ENCODE data around the gene REPS1.

The REPS1 gene

DNA sequence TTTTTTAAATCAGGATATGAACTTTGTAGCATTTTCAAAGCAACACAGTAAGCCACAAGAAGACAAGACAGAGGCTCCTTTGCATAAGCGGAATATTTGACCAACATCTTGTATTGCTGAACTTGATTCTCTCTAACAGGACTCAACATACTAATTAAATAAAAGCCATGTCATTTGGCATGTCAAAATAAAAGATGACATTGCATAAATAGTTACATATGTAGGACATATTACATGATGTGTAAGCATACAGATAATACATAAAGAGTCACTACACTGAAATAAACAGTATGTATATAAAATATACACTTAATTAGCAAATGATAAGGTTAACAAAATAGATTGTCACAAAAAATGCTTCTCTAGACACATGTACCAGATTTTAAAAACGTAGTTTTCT, 62.2 kb downstream of the REPS1 start:
- TF ChIP-seq, protein P1, sequence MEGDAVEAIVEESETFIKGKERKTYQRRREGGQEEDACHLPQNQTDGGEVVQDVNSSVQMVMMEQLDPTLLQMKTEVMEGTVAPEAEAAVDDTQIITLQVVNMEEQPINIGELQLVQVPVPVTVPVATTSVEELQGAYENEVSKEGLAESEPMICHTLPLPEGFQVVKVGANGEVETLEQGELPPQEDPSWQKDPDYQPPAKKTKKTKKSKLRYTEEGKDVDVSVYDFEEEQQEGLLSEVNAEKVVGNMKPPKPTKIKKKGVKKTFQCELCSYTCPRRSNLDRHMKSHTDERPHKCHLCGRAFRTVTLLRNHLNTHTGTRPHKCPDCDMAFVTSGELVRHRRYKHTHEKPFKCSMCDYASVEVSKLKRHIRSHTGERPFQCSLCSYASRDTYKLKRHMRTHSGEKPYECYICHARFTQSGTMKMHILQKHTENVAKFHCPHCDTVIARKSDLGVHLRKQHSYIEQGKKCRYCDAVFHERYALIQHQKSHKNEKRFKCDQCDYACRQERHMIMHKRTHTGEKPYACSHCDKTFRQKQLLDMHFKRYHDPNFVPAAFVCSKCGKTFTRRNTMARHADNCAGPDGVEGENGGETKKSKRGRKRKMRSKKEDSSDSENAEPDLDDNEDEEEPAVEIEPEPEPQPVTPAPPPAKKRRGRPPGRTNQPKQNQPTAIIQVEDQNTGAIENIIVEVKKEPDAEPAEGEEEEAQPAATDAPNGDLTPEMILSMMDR (IDR thresholded peaks at IDR 0.05; ENCODE audit: low read depth, low read length): no peak
- H3K4me3 ChIP-seq (ENCODE audit: low read depth, low read length): no peak overlapping the region
- in situ Hi-C loops (cut with HindIII; ENCODE audit: low sequenced_read_pairs): no loop called here
- DNase-seq (ENCODE audit: low read depth, low spot score): no peak

DNA sequence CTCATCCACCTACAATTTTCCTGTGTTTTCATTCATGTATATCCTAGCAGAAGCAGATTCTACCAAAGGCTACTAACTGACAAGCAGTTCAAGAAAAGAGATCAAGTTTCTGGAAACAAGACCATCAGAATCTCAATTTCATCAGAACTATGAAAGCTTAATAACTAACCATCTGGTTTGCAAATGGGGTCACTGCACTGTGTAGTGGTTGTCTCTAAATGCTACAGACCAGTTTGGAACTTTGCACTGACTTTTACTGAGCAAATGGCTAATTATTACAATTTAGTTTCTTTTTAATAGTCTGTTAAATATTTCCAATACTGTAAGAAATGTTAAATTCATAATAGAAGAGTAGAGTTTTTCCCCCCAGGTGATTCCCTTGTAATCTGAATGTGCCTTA, 64.5 kb downstream of the REPS1 start:
- no peak overlapping the region for H3K4me3 ChIP-seq (ENCODE audit: low read depth, low read length)
- in situ Hi-C loops (cut with HindIII; ENCODE audit: low sequenced_read_pairs): no loop called here
- TF ChIP-seq, protein P1 (IDR thresholded peaks at IDR 0.05; ENCODE audit: low read depth, low read length): no peak
- no peak for DNase-seq (ENCODE audit: low read depth, low spot score)

DNA sequence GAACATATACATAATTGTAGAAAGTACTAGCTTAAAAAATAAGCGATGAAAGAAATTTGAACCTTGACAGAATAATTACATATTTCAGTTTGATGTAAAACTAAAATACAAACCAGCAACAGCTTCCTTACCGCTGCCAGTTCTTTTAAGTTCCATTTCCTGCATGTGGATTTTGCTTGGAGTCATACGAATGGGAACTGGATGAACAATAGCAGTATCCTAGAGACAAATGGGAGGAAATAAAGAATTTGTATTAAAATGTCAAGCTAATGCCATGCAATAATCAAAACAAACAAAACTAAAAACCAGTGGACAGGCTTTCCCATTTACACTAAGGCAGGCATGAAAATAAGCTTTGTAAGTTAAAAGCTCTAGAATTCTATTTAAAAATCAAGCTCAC, 67.1 kb downstream of the REPS1 start:
- DNase-seq (ENCODE audit: low read depth, low spot score): no peak
- TF ChIP-seq, protein P1 (IDR thresholded peaks at IDR 0.05; ENCODE audit: low read depth, low read length): no peak
- in situ Hi-C loops (cut with HindIII; ENCODE audit: low sequenced_read_pairs): no loop called here
- H3K4me3 ChIP-seq (ENCODE audit: low read depth, low read length): no peak overlapping the region

DNA sequence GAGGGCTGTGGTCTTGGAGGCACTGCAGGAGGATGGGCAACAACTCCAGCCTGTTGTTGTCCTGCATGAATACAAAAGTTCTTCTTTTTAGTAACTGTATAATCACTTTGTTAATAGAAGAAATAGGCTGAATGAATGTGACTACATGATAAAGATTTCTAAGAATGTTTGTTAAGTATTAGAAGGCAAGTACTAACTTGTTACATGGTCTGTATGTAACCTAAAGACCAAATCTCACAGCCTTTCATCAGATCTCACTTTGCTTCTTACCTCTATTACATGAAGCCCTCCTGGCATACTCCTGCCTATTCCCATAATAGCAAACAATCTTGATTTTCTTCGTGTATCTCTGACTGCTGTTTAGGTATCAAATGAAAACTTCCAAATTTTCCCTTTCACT, 73.4 kb downstream of the REPS1 start:
- no peak for DNase-seq (ENCODE audit: low read depth, low spot score)
- in situ Hi-C loops (cut with HindIII; ENCODE audit: low sequenced_read_pairs): no loop called here
- no peak overlapping the region for H3K4me3 ChIP-seq (ENCODE audit: low read depth, low read length)
- TF ChIP-seq, protein P1 (IDR thresholded peaks at IDR 0.05; ENCODE audit: low read depth, low read length): no peak

DNA sequence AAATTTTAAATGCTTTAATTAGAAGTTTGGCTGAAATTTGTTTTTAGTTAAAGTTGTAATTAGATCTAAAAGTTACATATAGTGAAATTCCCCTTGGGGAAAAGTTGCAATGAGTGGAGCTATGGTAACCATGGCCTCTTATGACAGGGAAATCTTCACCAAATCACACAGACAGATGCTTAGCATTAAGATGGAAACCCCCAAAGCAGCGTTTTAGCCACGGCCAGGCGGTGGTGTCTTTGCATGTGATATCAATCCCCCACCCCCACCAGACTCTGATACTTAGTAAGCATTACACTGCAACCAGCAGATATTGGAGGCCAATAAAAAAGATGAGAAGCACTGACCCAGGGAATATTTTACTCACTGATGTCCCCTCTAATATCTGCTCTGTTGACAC, 75.7 kb downstream of the REPS1 start:
- TF ChIP-seq, protein P1 (IDR thresholded peaks at IDR 0.05; ENCODE audit: low read depth, low read length): no peak
- in situ Hi-C loops (cut with HindIII; ENCODE audit: low sequenced_read_pairs): no loop called here
- H3K4me3 ChIP-seq (ENCODE audit: low read depth, low read length): no peak overlapping the region
- DNase-seq (ENCODE audit: low read depth, low spot score): no peak

DNA sequence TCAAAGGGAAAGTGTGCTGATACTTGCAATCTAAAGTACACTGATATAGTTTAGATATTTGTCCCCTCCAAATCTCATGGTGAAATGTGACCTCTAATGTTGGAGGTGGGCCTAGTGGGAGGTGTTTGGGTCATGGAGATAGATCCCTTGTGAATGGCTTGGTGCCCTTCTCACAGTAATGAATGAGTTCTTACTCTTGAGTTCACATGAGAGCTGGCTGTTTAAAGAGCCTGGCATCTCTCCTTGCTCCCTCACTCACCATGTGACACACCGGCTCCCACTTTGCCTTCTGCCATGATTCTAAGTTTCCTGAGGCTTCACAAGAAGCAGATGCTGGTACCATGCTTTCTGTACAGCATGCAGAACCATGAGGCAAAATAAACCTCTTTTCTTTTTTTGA, 78.1 kb downstream of the REPS1 start:
- TF ChIP-seq, protein P1 (IDR thresholded peaks at IDR 0.05; ENCODE audit: low read depth, low read length): no peak
- DNase-seq (ENCODE audit: low read depth, low spot score): no peak
- in situ Hi-C loops (cut with HindIII; ENCODE audit: low sequenced_read_pairs): no loop called here
- H3K4me3 ChIP-seq (ENCODE audit: low read depth, low read length): no peak overlapping the region

DNA sequence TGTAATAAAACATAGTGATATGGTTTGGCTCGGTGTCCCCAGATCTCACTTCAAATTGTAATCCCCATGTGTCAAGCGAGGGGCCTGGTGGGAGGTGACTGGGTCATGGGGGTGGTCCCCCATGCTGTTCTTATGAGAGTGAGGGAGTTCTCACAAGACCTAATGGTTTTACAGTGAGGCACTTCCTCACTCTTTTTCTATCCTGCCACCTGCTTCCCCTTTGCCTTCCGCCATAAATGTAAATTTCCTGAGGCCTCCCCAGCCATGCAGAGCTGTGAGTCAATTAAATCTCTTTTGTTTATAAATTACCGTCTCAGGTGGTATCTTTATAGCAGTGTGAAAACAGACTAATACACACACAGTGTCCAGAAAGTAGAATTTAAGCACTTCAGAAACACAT, 78.5 kb downstream of the REPS1 start:
- TF ChIP-seq, protein P1 (IDR thresholded peaks at IDR 0.05; ENCODE audit: low read depth, low read length): no peak
- no peak for DNase-seq (ENCODE audit: low read depth, low spot score)
- H3K4me3 ChIP-seq (ENCODE audit: low read depth, low read length): no peak overlapping the region
- in situ Hi-C loops (cut with HindIII; ENCODE audit: low sequenced_read_pairs): no loop called here
